Tibial nerve (tissue), 4 donors: ENCODE data around the gene TOX2.

Source experiments
- CTCF ChIP-seq, 5 experiments: fragments of 200-600 bp in 3 of 5; fragments of 450-650 bp in 2 of 5; sonication (generic) in 3 of 5; IDR thresholded peaks; one replicate each; pipeline ENCODE4 v1.5.1; 2016 to 2019; ENCODE audit warnings: antibody characterized with exemption in 5 of 5, mild to moderate bottlenecking in 3 of 5, moderate library complexity in 2 of 5
- EP300 ChIP-seq, 2 donors: sonication (generic); formaldehyde crosslinking; IDR thresholded peaks; one replicate each; pipeline ENCODE4 v1.6.1; 2017; ENCODE audit warnings: antibody characterized with exemption in 2 of 2, mild to moderate bottlenecking in 1 of 2

- TF ChIP-seq CTCF (IDR thresholded peaks at IDR 0.05) (no peak), EP300 (IDR thresholded peaks at IDR 0.05) (no peak)
Observed at GRCh38 chr20:44034965-44035635, 120.4 kb downstream of the TOX2 start.
